Stimulated activated CD8-positive, alpha-beta memory T cell treated with anti-CD3 and anti-CD28 coated beads, Interleukin-15, amount 100 ng/mL, for 1 hour (primary cell): ENCODE data around the gene FBP1.

Experiments
- DNase-seq: peaks from one replicate; pipeline ENCODE4 v3.0.0-alpha.2; 2020; ENCODE audit warnings: low read depth

Gene FBP1

DNA sequence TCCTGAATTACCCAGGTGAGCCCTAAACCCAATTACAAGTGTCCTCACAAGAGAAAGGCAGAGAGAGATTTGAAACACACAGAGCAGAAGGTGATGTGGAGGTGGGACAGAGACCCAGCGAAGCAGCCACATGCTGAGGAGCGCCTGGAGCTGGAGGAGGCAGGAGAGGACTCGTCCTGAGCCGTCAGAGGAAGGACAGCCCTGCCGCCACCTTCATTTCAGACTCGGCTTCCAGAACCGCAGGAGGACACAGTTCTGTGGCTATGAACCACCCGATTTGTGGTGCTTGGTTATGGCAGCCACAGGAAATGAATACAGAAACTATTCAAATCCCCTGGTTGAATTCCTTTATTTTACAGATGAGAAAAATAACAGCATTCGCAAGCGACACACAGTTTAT, 16.4 kb upstream of the FBP1 start:
- DNase-seq = no peak

DNA sequence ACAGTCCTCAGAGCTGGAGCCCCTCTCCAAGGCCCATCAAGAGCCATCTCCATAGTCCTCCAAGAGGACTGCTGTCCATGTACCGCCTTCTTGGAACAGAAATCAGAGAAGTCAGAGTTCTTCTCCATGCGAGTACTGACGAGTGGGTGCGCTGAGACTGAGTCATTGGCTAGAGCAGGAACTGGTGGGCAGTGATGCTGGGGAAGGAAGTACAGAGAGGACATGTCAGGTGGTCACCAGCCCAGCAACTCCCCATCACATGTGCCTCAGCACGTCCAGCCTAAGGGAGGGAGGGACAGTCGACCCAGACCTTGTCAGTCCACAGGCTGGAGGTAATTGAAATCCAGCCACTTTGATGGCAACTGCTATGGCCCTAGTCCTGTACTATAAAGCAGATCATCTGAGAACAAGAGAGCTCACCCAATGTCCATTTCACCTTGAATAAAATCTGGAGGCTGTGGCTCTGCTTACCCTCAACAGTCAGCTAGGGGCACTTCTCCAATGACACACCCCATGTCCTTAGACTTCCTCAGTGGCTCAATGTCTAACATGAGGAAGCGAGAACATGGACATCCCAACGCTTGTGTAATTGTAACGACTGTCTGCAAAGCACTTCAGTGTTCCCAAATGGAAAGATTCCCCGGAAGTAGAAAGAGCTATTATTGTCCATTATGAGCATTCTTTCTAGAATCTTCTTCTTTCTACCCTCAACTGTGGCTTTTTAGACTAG, 15.0 kb upstream of the FBP1 start:
- DNase-seq = no peak

DNA sequence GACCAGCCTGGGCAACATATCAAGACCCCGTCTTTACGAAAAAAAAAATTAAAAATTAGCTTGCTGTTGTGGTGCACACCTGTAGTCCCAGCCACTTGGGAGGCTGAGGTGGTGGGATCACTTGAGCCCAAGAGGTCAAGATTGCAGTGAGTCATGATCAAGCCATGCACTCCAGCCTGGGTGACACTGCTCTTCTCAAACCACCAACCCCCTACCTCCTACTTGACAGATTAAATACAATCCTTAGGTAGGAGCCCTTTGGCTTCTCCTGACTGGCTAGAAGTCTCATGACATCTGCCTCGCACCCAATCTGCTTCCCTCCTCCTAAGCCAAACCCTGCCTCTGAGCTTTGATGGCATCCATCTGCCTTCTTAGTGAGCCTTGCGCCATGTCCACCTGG, 11.6 kb upstream of the FBP1 start:
- no peak for DNase-seq

DNA sequence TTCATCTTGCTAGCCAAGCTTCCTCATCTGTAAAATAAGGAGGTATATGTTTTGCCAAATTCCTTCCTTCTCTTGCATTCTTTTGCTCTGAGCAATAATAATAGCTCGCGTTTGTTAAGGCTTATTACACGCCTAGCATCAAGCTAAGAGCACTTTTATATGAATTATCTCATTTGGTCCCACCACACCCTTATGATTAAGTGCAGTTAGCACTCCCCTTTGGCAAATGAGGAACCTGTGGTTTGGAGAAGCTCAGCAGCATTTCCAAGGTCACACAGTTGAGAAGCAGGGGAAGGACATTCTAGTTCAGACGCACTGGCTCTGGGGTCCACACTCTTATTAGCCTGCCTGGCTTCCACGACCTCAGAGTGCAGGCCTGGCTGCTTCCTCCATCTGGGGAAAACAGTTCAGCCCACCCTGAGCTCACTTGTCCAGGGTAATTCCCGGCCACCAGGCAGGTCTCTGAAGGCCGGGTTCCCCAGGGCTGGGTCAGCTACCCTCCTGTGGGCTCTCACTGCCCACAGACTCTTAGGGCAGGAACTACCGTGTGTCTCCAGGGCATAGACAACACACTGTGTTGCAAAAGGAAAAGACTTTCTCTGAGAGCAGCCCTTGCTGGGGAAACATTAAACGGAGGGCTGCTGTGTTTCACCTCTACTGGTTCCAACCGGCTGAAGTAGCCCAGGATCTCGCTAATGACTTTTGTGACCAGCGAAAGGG, 9.9 kb upstream of the FBP1 start:
- DNase-seq = no peak

DNA sequence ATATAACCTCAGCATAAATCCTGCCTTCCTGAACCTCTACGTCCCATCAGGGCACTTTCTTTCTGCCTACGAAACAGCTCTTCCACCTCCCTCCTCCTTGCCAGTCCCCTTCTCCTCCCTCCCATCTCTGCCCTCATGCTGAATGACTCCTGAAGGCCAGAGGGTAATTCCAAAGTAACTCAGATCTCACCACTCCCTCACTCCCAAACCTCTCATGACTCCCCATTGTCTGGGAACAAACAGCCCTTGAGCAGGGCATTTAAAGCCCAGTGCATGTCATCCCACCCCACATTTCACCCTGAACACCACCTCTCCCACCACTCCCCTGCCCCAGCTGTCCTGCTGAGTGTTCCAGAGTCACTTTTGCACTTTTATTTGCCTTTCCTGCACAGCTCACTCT, 8.9 kb upstream of the FBP1 start:
- DNase-seq = no peak

DNA sequence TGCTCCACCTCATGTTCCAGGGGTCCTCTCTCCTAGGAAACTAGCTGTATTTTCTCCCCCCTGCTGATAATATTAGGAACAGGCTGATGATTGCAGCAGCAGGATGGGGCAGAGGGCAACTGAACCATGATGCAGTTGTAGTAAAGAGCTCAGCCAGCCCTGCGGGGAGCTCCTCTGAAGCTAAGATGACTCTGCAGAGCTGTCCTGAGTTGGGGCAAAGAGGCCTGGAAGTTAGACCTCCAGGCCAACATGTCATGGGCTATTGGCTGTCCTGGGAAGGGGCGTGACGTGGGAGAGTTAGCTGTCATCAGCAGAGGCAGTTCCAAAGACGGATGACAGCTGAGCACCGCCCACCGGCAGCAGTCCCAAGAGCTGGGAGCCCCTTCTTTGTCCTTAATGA, 6.6 kb upstream of the FBP1 start:
- DNase-seq = no peak

DNA sequence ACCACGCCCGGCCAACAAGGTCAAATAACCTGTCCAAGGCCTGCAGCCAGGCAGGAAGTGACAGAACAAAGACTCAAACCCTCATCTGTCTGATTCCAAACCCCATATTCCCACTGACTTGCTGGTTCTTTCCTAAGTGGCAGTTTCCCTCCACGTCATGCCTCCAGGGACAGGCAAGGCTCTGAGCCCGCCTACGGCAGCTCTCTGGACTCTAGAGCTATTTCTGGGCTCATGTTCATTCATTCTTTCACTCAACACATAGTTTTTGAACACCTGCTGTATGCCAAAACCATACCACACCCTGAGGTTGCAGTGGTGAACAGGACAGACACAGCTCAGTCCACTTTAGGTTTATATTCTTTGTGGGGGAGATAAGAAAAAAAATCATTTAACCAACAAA, 5.2 kb upstream of the FBP1 start:
- no peak for DNase-seq

DNA sequence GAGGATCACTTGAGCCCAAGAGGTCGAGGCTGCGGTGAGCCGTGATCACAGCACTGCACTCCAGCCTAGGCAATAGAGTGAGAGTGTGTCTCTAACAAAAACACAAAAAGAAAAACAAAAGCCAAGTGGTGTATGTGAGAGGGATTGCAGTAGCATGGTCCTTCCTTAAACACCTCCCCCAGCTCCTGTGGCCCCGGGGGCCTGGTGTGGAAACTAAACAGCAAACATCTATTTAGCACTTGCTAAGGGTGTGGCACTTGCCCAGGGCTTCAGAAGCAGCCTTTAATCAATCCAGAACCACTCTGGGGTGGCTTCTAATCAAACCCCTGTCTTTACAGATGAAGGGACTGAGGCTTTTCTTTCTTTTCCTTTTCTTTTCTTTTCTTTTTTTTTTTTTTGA, 4.4 kb upstream of the FBP1 start:
- no peak for DNase-seq

DNA sequence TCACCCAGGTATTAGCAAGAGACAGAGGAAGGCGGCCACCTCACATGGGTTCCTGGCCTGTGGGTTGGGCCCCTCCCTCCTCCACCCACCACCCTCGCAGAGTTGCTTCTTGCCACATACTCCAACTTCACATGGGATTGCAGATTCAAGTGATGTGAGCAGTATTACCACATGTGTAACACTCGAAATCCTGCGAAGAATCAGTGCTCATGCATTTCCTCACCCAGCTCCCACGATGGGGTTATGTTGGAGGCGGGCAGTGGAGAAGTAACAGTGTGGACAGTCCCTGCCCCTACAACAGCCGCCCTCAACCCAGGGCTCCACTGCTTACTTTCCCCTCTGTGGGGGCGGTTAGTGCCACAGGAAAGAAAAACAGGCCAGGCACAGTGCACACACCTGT, 3.9 kb upstream of the FBP1 start:
- no peak for DNase-seq

DNA sequence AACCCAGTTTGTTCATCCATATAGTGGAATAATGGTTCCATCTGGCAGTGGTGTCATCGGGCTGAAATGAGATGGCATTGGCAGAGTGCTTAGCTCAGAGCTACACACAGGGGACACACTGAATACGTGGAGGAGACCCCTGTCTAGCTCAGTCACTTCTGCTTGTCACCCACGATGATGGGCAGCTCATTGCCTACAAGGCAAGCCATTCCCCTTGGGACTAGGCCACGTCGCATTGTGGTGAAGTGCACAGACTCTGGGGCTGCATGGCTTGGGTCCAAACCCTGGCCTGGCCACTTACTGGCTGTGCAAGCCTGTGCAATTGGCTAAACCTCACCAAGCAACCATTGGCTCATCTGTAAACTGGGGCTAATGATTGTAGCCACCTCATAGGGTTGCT, 3.2 kb upstream of the FBP1 start:
- DNase-seq = no peak

DNA sequence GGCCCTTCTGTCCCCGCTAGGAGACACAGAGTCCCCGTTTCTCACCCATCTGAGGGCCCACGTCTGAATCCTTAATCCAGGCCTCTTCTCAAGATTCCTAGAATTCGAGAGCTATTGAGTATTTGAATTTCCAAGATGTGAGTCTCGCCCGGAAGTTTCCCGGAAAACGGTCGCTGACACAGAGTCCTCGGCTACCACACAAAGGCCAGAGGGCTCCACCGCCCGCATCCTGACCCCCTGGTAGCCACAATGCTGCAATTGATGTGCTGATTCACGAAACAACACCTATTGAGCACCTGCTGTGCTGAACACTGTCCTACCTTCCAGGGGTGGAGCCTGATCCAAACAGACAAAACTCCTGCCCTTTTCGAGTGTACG, 670 bp upstream of the FBP1 start:
- no peak for DNase-seq

DNA sequence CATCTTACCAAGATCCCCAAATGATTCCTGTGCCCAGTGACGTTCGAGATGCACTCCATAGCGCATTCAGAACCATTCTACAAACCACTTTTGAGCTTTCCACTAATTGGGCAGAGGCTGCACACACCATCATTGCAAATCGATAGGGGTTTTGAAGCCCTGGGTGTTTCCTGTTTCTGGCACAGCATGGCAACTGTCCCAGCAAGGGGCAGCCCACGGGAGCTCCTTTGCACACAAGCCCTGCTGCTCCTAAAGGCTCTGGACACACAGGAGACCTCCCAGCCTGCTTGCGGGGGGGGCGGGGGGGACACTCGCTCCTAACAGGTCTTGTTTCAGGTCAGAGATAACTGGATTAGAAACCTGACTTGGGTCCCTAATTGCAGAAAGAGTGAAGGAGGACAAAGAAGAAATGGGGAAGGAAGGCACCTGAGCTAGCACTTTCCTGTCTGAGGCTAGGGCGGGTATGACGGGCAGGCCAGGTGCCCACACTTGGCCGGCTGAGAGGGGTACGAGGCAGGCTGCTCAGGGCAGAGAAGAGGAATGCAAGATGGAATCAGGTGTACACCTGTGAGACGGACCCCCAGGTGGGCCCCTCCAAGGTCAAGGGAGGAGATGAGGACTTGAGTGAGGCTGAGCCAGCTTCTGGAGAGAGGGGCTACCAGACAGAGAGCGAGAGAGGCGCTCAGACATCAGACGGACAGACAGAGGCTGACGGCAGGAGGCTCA, 820 bp downstream of the FBP1 start:
- no peak for DNase-seq

DNA sequence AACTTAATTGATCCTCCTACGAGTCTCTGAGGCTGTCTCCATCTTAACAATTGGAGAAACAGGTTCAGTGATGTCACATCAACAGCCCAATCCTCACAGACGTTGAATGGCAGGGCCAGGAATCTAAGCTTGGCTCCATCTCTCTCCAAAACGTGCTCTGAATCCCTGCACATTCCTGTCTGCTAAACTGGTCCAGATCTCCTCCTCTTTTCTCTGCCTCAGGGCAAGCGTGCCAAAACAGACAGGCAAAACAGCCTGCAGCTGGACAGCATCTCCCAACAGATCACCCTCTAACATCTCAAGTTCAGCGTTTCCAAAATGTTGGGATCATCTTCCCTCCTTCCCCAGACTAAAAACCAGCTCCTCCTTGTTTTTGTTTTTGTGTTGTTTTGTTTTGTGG, 6.6 kb downstream of the FBP1 start:
- DNase-seq = no peak

DNA sequence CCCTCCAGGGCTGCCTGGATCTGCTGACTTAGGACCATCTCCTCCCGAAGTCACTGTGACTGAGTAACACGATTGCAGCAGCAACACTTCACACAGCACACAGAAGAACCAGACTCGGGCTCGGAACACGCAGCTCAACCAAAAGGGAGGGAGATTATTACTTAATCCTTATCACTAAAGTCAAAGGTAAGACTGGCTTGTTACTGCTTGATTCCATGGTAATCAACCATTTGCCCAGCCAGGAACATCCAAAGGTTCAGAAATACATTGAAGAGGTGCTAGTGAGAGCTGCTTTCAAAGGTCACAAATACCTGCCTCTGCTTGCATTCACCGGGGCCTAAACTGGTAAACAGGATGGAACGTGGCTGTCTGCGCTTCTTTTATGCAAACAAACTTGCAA, 7.7 kb downstream of the FBP1 start:
- DNase-seq = no peak

DNA sequence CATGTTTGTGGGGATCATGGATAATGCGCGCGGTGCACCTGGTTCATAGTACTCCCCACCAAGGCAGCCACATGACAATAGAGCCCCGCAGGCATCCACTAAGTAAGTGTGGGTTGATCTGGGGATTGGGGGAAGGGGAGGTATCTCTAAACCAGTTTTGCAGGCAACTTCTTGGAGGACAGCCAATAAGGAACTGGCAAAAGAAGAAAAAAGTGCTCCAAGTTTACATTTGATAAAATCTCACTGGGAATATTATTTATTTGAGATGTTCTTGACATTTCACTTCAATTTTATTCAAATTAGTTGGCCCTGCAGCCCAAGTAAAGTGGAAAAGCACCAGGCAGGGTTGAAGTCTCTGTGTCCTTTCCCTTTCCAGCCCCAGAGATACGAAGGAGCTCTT, 8.5 kb downstream of the FBP1 start:
- no peak for DNase-seq

DNA sequence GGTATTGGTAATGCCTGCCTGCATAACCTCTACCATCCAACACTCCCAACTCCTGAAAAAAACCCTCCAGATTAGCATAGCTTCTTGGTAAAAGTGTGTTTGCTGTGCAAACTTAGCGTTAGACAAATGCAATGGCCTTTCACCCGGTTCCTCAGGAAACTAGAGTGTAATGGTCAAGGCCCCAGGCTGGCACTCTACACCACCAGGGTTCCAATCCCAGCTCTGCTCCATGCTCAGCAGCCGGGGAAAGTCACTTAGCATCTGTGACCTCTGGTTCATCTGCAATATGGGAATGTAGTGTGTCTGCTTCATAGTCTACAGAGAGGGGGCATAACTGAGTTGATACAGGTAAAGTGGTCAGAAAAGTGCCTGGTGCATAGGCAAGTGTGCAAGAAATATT, 9.0 kb downstream of the FBP1 start:
- DNase-seq = no peak

DNA sequence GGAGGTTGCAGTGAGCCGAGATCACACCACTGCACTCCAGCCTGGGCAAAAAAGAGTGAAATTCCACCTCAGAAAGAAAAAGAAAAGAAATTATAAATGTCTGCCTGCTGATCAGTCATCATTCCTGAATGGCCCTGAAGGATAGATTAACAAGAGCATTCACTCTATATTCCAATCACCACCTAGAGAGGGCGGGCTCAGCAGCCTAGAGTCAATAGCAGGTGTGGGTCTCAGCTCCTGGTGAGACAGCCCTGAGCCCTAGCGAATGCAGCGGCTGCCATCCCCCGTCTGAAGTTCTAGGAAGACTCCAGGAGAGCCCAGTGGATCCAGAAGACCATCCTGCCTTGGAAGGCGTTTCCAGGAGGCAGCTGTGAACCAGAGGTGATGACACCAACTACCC, 12.0 kb downstream of the FBP1 start:
- DNase-seq = no peak

DNA sequence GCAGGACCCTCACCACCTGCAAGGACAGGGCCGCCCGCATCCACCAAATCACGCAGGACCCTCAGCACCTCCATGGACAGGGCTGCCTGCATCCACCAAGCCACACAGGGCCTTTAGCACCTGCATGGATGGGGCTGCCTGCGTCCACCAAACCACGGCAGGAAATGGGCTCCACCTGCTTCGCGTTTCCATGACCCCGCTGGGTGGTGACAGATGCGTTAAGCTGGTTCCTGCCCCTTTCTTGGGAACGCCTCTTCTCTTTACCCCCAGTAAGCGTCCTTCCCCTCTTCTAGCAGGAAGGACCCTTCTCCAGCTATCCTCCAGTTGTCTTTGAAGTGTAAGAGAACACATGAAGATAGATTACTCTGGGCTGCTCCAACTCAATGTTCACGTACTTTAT, 13.5 kb downstream of the FBP1 start:
- DNase-seq = no peak

DNA sequence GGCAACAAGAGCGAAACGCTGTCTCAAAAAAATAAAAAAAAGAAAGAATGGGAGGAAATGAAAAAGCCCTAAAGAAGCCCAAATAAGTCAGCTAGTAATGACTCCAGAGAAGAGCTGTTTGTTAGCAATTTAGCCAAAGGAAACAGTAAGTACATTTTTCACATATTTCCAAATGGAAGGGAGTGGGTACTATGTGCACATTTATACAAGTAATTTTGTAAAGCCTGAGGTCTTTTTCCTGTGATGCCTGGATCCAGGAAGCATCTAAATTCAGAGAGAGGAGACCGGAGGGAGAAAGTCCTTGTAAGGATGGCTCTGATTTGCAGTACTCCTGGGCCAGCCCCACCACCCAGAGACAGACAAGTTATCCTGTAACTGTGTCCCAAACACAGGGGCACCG, 14.7 kb downstream of the FBP1 start:
- no peak for DNase-seq

DNA sequence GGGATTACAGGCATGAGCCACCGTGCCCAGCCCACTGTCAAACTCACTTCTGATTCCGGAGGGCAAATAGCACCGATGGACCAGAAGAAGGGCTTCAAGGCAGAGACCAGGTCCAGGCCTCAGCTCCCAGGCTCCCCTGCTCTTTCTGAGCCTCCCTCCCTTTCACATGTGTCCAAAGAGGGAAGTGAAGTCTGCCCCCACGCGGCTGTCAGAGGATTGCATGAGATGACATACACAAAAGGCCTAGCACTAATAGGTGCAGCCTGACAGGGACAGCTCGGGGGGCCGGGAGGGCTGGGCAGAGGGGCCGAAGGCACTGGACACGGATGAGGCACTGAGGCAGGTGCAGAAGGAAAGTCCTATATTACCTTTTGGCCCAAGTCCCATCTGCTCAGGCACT, 16.1 kb downstream of the FBP1 start:
- DNase-seq = no peak

DNA sequence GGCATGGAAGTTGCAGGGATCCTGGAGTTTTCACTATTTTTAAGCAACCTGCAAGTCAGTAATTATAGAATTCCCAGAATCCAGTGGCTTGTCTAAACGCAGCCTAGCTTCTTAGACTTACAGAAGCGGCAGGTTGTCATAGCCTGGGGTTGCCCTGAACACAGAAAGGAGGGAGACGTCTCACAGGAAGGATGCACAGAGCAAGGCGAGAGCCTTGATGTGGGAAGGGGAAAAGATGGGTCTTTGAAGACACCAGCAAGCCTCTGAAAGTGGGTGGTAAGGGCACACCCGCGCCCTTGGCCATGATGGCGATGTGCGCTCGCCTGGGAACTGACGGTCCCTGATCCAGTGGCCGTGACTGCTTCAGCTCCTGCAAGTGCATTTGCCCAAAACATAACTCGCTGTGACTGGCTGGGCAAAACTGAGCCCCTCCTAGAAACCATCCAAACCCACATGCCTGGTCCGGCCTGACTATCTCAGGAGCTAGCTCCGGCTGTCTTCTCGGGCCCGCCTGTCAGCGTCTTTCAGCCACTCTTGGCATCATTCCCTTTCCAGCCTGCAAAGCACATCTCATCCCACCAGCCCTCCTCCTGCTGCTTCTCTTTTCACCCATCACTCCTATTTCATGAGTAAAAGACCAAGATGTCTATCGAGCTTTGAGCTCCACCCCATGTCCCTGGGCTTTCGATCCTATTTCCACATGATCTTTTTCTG, 17.1 kb downstream of the FBP1 start:
- DNase-seq = no peak

DNA sequence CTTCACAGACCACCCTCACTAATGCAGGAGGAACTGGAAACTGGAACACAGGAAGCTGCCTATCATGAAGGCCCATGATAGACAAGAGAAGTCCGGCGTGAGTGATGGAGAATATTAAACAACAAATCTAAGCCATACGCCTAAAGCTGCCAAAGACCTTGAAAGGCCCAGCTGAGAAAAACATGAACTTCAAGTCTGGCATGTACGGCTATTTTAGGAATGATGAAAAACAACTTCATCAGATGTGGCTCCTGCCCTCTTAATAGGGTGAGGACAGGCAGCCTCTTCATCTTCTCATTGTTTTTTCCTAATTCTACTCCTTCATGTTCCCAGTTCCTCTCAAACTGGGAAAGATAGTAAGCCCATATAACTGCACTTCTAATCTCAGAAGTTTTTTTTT, 20.3 kb downstream of the FBP1 start:
- DNase-seq = no peak

DNA sequence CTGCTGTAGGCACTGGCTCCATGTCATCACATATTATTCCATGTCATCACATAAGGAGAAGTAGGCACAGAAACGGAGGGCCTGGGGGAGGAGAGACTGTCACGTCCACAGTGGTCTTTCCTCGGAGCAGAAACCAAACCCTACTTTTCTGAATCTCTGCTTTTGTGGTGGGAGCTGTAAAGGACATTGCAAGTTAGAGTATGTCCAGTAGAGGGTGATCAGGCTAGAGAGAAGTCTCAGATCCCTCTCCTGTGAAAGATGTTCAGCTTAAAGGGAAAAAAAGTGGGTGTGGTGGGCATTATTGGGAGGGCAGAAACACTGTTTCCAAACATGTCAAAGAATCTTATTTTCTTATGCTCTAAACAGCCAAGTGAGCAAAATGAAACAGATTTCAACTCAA, 26.3 kb downstream of the FBP1 start:
- no peak for DNase-seq
